GM18873 (cell line): ENCODE measurements around the gene P2RX3.
"Not testable (repeated sequence)": the region's sequence is repeated elsewhere in the genome, so short reads cannot be mapped to it uniquely, and the experiment has no call there.

Experiments
- ATAC-seq: cut with Tn5 transposase; IDR thresholded peaks from one replicate; pipeline ENCODE4 v1.9.1; 2021; ENCODE audit warnings: mild to moderate bottlenecking, moderate library complexity, moderate number of reproducible peaks; ENCODE audit not compliant: unreplicated experiment, low FRiP score

Gene P2RX3

DNA sequence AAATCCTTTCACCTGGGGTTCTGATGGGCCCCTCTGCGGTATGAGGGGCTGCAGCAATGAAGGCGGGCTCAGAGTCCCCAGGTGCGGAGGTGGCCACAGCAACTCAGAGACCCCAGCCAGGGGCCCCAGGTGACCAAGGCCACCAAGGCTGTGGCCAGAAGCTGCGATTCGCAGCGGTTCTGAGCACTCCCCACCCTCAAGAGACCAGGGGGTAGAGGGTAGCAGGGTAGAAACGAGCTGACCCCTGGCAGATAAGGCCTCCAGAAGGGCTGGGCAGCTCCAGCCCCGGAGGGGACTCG is 14.3 kb upstream of the P2RX3 start:
- no peak for ATAC-seq

DNA sequence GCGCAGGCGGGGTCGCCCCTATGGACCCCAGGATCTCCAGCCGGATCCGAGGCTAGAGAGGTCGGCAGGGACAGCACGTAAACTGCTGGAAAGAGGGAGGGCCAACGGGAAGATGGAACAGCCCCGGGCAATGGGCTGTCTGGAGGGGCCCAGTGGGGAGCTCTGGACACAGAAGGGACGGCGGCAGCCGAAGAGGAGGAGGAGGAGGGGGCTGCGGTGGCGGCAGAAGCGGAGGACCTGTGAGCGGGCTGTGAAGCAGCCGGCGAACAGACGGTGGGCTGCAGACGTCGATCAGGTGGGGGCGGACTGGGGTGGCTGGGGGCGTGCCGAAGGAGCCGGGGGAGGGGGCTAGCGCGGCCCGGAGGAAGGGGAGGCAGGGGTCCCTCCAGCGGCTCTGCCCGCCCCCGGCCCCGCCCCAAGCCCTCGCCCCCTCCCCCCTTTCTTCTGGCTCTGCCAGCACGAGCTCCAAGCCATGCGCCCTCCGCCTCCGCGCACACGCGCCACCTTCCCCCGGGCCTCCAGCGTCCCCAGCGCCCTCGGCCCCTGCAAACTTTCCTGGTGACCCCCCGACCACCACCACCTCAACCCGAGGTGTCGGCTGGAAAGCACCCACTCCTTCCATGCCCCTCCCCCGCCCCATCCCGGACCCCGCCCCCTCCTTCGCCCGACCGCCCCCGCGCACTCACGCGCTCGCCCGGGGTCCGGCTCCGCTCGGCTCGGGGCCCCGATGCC is 13.8 kb upstream of the P2RX3 start:
- ATAC-seq: no peak

DNA sequence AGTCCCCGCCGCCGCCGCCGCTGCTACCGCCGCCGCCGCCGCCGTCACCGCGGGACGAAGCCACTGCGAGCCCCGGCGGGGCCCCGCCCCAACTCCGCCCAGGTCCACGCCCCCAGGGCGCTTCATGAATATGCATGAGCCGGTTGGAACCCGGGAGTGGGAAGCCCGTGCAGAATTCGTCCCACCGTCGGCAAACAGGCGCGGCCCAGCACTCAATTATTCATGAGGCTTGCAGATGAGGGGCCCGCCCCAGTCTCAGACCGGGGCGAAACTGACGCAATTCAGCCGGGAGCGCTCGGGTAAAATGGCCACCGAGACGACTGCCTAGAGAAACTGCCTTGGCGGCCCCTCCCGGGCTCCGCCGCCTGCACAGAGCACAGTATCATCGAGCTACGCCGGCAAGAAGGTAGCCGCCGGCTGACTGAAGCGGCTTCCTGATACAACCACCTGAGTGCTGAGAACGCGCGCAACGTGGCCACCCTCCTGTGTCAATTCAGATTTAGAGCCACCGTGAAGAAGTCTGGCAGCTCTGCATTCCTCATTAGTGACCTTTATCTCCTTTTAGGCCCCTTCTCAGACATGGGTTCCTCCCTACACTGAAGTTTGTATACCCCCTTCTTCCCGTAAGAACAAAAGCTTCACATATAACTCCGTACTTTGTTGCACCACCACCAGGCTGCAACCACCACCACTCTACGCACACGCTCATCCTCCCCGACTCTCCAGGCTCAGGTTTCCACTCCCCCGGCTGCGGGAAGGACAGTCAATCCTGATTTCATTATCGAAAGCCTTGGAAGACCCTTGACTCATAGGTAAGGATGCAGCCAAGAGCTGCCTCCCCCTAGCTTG is 13.0 kb upstream of the P2RX3 start, which contains the start of gene TNKS1BP1:
TNKS1BP1 (minus strand) TSS at position 67 of the 849 bp plus-strand sequence. CDS start 3,067 bp downstream, outside the sequence.
- peak; percentile 88 for ATAC-seq

DNA sequence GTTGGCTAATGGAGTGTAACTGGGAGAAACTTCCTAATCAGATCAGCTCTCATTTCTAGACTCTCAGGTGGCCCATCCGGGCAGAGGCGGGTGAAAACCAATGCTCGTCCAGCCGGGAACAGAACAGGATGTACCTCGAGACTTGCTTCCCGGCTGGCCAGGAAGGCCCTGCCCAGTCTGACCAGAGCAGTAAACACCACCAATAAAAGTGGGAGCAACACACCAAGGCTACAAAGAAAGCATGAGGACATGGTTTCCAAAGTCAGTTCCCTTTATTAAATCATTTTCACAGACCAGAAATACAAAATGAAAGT is 12.5 kb upstream of the P2RX3 start:
- ATAC-seq: no peak

DNA sequence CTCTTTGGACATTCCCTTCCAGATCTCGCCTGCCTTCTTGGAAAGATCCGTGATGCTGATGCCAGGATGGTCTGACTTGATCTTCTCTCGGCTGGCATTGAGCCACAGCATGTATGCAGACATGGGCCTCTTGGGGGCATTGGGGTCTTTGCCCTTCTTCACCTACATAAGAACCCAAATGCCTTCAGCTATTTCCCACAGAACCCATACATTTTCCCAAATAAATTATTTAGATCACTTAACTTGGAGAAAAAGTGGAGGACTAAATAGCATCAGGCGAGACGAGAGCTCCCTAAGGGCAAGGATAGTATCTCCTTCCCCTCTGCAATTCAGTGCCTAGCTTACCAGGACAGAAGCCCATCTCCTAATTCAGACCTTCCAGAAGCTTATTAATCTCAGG is 10.4 kb upstream of the P2RX3 start:
- no peak for ATAC-seq

DNA sequence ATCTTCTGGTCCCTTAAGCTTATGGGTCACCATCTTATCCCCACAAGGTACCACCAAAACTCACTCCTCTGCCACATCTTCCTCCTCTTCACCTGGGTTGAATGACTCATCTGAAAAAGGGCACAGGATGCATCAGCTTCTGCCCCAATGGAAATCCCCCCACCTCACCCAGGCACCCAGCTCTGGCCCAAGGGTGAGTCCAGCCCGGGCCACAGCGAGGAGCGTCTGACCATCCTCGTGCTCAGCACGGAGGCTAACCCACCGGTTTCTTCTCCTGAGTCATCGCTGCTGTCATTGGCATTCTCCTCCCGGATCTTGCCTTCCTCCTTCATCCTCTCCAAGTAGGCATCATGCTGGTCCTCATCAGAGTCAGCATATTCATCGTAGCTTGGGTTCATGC is 8.1 kb upstream of the P2RX3 start:
- no peak for ATAC-seq

DNA sequence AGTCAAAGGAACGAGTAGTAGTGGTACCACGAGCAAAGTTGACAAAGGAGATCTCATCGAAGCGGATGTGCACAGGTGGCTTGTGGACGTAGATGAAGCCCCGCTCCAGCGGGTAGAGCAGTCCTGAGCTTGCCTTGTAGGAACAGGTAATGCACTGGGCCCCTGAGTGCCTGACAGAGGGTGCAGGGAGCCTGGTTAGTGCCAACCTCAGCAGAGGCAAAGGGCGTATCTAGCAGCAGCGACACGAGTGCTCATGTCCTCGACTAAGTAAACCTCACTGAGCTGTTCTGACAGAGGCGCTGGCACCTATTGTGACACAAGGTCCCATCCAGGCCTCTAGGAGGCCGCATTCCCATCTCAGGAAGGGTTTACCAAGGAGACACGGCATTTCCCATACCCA is 6.4 kb upstream of the P2RX3 start:
- ATAC-seq: no peak

DNA sequence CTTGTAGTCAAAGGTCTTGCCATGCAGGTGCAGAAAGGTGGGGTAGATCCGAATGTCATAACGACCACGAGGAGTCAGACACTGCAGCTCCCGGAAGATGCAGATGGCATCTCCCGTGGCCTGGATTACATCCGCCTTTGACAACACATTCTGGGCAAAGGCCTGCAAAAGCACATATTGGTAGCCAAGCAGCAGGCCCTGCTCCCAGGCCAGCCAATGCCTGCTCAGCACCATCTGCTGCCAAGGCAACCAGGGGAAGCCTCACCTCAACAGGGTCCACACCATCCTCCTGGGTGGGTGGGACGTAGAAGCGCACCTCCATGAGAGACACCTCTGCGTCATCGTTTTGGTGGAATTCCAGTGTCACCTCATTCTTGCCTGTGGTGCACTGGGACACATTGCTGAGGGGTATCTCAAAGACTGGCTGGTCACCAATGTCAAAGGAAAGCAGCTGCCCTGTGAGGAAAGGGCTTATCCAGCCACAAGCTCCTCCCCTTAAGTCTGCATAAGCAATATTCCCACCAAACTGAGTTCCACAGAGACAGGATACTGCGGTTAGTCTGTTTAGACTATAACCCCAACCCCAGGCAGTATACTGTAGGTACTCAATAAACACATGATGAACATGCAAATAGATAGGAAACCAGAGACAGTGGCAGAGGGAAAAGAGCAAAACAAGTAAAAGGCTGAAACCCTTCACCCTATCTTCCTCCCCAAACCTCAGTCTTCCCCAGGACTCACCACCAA is 5.3 kb upstream of the P2RX3 start:
- ATAC-seq: no peak

DNA sequence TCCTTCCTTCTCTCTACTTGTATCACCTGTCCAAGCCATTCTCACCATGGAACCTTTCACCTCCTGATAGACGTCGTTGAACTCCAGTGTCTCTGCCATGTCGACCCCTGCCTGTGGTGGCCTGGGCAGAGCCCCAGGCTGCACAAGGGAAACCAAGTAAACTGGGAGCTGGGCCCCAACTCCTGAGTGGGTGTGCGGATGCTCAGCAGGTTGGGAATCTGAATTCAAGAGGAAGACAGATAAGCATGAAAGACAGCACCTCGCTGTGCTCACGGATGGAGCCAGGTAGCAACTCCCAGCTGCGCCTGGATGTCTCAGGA is 3.2 kb upstream of the P2RX3 start:
- ATAC-seq: no peak

DNA sequence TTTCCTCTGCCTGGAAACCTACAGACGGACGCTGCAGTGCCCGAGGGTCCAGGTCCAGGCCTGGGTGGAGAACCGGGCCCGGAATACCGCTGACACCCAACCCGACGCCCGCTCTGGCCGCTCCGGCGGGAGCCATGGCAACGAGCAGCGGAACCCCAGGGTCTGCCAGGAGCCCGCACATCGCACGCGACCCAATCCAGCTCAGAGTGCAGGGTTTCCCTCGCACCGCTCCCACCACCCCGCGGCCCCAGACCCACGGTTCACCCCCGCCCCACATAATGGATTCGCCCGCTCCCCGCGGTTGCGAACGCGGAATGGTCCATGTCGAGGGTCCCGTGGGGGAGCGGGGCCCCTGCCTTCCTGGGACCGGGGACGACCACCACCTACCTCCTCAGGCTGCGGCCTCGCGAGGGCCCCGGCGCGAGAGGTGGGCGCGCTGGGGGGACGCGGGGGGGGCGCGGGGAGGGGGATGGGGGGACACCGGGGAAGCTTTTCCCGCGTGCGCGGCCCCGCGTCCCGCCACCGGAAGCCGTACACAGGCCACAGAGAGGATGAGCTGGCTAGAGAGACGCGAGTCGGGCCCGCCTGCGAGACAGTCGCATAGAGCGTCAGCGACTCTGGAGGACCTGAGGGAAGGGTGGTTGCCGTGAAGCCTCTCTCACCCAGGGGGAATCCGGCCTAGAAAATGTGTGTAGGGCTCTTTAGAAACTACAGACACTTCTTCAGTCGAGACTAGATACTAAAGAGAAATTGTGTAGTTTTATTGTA is 2.6 kb upstream of the P2RX3 start, which contains the start of gene SSRP1:
SSRP1 (minus strand) TSS at position 550 of the 768 bp plus-strand sequence. CDS start 771 bp downstream, outside the sequence.
- ATAC-seq: peak; percentile 94

DNA sequence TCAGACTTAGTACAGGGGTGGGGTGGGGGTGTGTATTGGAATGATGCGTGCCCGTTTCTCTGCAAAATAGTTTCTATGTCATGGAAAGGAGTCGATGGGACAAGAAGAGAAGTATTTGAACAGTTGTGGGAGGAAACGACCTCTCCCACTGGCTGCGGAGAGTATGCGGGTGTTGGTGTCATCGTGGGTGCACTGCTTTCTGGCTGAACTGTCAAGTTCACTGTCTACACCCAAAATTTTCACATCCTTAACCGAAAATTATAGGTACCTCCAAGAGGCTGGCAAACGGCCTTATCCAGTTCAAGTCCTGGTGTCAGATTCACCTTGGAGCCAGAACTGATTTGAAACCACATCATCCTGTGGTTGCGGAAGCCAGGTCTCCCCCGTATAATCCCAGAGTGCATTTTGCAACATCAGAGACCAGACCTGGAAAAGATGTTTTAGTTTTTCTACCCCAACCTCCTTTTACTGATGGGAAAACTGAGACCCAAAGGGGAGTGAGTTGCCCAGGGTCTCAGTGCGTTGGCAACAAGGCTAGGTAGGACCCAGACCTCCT is 2.0 kb upstream of the P2RX3 start:
- no peak for ATAC-seq

DNA sequence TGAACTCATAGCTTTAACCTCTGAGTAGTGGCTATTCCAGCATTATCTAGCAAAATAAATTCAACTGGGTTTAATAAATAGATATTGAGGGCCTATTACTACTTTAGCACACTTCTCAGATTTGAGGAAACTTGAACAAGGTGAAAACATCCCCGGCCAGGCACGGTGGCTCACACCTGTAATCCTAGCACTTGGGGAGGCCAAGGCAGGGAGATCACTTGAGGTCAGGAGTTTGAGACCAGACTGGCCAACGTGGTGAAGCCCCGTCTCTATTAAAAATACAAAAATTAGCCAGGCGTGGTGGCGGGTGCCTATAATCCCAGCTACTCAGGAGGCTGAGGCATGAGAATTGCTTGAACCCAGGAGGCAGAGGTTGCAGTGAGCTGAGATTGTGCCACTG is 1.3 kb upstream of the P2RX3 start:
- not testable (repeated sequence) for ATAC-seq

DNA sequence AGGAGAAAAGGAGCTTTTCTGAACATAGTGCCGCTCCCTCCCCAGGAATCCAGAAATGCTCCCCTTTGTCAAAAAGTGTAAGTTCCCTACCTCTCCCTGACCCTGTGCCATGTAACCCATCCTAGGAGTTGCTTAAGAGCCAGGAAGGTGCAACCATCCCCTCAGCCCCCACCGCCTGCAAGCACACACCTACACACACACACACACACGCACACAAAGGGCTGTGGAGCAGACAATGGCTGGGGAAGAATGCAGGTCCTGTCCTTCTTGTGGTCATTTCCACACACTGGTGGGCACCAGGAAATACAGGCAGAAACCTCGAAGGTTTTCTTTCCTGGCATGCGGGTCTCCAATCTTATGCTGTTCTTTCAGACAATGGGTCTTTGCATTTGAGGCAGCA is 1.2 kb downstream of the P2RX3 start:
- ATAC-seq: no peak

DNA sequence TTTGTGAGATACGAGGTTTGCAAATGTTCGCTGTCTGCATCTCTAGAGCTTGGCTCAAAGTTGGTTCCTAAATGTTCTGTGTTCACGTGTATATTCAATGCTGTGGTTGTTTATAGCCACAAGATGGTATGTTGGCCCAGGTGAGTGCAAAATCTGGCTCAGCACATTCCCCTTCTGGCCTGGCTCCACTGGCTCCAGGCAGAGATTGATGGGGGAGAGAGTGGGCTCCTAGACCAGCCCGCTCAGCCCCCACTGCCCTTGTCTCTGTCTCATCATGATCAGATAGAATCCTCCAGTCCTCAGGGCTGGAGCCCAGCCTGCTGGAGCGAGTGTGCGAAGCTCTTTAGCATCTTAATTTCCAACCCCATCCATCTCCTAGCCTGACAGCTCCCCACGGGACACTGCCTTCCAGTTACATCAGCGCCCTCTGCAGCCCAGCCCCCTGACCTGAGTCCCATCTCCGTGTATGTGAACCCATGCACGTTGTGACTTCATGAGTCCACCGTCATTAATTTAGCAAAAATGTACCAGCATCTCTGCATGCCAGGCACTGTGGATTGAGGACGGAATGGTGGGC is 2.0 kb downstream of the P2RX3 start:
- ATAC-seq: no peak

DNA sequence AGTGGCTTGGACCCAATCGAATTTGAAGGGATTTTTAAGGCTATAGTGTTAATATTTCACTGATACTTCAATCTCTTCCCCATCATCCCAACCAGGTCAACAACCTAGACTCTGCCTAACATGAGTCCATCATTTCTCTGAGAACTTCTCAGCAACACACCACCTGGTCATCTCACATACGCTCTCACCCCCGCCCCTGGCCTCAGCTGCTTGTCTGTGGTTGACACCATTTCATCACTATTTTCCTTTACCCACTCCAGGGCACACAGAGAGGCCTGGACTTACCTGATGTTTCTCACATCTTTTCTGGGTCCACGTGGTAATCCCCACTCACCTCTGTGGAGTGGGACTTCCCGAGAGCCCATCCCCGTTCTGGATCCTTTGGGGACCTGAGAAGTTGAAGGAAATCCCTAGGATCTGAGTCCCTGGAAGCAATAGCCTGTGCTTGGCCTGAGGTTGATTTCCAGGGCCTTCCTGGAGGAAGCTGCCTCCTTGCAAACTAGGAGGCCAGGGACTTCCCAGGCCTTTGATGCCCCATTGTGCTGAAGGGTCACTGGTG is 3.2 kb downstream of the P2RX3 start:
- no peak for ATAC-seq

DNA sequence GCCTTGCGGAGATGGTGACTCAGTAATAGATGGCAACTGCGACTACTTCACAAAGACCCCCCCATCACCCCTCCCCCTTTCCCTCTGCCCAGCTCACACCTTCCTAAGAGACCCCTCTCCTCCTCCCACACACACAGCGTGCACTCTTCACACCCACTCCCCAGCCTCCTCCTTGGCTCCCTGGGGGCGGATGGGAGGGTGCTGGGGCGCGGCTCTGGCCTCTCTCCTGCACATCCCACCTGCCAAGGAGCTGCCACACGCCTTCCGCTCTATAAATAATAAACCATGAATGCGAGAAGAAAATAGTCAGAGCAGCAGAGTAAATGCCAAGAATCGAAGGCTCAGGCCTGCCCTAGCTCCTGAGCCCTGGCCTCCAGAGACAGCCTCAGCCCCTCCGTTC is 4.5 kb downstream of the P2RX3 start:
- no peak for ATAC-seq

DNA sequence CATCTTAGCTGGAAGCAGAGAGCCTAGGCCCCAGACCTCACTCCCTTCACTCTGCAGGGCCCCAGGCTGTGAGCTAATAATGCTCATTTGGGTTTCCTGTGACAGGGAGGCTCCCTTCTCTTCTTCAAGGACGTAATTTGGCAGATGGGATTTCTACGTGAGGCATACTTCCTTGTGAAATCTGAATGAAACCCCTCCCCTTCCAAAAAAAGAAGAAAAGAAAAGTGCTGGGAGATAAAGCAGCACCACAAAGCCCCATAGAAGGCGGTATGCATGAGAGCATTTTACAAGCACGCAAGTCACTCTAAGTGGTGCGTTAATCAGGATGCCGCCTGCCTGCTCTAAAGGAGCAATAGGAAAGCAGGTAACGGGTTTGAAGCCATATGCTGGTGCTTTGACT is 5.7 kb downstream of the P2RX3 start:
- no peak for ATAC-seq

DNA sequence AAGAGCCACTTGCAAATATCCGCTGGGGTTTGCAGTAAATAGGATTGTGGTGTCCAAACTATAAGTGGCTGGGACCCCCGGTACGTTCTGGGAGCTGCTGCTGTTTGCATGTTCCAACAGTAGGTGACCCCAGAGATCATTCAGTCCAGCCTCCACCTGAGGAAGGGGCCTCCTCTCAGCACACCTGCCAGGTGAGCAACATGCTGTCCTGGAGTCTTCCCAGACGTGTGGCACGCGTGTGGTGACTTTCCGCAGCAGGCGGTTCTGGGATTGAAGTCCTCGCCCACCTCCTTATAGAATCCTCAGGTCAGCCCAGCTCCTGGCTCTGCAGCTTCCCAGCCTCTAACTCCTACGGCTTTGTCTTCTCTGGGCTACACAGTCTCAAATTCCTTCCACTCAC is 6.7 kb downstream of the P2RX3 start:
- no peak for ATAC-seq

DNA sequence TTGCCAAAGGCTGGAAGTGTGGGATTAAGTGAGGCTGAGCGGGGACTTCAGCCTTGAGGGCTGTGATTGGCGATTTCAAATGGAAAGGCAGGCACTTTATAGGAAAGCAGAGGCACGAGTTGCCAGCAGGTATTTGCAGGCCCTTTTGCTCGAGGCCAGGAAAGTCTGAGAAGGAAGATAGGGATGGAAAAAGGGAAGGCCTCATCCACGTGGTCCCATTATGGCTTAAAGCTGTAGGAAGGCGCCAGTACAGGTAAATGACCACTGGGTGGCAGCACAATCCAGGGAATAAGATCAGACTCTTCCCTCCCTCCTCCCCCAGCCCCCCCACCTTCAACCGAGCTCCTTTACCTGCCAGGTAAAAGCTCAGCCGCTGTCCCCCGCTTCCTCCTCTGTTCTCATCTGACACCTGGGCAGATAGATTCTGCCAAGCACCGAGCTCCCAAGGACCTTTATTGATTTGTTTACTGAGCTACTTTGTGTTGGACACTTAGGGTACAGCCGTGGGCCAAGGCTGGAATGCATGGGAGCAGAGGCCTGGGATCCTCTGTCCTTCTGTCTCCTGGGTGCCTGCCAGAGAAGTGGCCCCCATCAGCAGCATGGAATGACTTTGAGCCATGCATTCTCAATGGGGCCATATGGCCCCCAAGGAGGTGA is 7.5 kb downstream of the P2RX3 start:
- peak; percentile 56 for ATAC-seq
